HT1080 (cell line): ENCODE results near the gene HECTD4. TPM values are rescaled to one million over a fixed set of nuclear protein-coding genes. Genes with fewer than 3 reads are reported as not detected.

Experiments used
- DNase-seq: peaks from one replicate; pipeline ENCODE4 v3.0.0-alpha.2; 2015; ENCODE audit warnings: low read depth
- total RNA-seq: library from RNA; depleted of rRNA; stranded (reverse); fragments of >200 nt; shearing (Covaris generic); gene quantifications from 2 replicates; pipeline ENCODE4 v1.2.3, GENCODE V29; 2014

The HECTD4 gene
- total RNA-seq, 1 experiment from 2014 or later, result 4.8 TPM

GRCh38 chr12:112214064-112214463, 168.2 kb downstream of the HECTD4 start:
- no peak for DNase-seq

- no peak for DNase-seq
Measured at GRCh38 chr12:112208301-112208910, 173.8 kb downstream of the HECTD4 start.

GRCh38 chr12:112207397-112207924, 174.8 kb downstream of the HECTD4 start:
- no peak for DNase-seq

GRCh38 chr12:112206944-112207343, 175.3 kb downstream of the HECTD4 start:
- no peak for DNase-seq

- DNase-seq, result no peak
Measured at GRCh38 chr12:112199136-112199535, 183.1 kb downstream of the HECTD4 start.

- peak; percentile 50 for DNase-seq
Measured at GRCh38 chr12:112198120-112198733, 184.0 kb downstream of the HECTD4 start.

GRCh38 chr12:112196196-112196875, 185.9 kb downstream of the HECTD4 start:
- no peak for DNase-seq

- no peak for DNase-seq
Measured at GRCh38 chr12:112194601-112195247, 187.5 kb downstream of the HECTD4 start.

GRCh38 chr12:112192475-112192874, 189.8 kb downstream of the HECTD4 start:
- no peak for DNase-seq

GRCh38 chr12:112191840-112192321, 190.3 kb downstream of the HECTD4 start:
- DNase-seq, result no peak

- no peak for DNase-seq
Measured at GRCh38 chr12:112191201-112191600, 191.0 kb downstream of the HECTD4 start.

- no peak for DNase-seq
Measured at GRCh38 chr12:112190231-112191025, 191.8 kb downstream of the HECTD4 start.

GRCh38 chr12:112188130-112188830, 194.0 kb downstream of the HECTD4 start:
- no peak for DNase-seq

- no peak for DNase-seq
Measured at GRCh38 chr12:112185093-112185923, 196.9 kb downstream of the HECTD4 start.

- DNase-seq, result no peak
Measured at GRCh38 chr12:112184056-112184887, 198.0 kb downstream of the HECTD4 start.

GRCh38 chr12:112183141-112184021, 198.8 kb downstream of the HECTD4 start:
- peak; percentile 55 for DNase-seq

GRCh38 chr12:112182499-112182898, 199.7 kb downstream of the HECTD4 start:
- no peak for DNase-seq
